ENCODE measurements around the gene TWSG1. TPM values are rescaled to one million over a fixed set of nuclear protein-coding genes. Genes with fewer than 3 reads are reported as not detected.

TWSG1 gene
- total RNA-seq, 1 donor from 2014 or later: 38.6 TPM

GRCh38 chr18:9437672-9438071, 103.1 kb downstream of the TWSG1 start:
- Mint-ChIP-seq H3K36me3 (peaks cover 6% of the 10 kb centered on the region), H3K9me3 (no peaks in the 10 kb centered on the region), H3K4me3 (no peak overlapping the region), H3K4me1 (ENCODE audit: unreplicated experiment) (peaks cover 25% of the 10 kb centered on the region), H3K27me3 (no peaks in the 10 kb centered on the region), H3K27ac (no peak overlapping the region)
- TF ChIP-seq CTCF (conservative IDR thresholded peaks at IDR 0.05): no peak
- no peak for DNase-seq (ENCODE audit: extremely low spot score, unreplicated experiment)

- no peaks in the 10 kb centered on the region for H3K27me3 Mint-ChIP-seq
- no peaks in the 10 kb centered on the region for H3K9me3 Mint-ChIP-seq
- DNase-seq (ENCODE audit: extremely low spot score, unreplicated experiment): no peak
- no peak overlapping the region for H3K4me3 Mint-ChIP-seq
- H3K4me1 Mint-ChIP-seq (ENCODE audit: unreplicated experiment): peaks cover 12% of the 10 kb centered on the region
- H3K36me3 Mint-ChIP-seq: no peaks in the 10 kb centered on the region
- no peak overlapping the region for H3K27ac Mint-ChIP-seq
- TF ChIP-seq CTCF (conservative IDR thresholded peaks at IDR 0.05): no peak
Observed at GRCh38 chr18:9441061-9441460, 106.5 kb downstream of the TWSG1 start.

- no peak for DNase-seq (ENCODE audit: extremely low spot score, unreplicated experiment)
- no peaks in the 10 kb centered on the region for H3K27me3 Mint-ChIP-seq
- no peak overlapping the region for H3K4me3 Mint-ChIP-seq
- TF ChIP-seq CTCF (conservative IDR thresholded peaks at IDR 0.05): no peak
- peaks cover 9% of the 10 kb centered on the region for H3K9me3 Mint-ChIP-seq
- no peaks in the 10 kb centered on the region for H3K36me3 Mint-ChIP-seq
- H3K27ac Mint-ChIP-seq: no peak overlapping the region
- H3K4me1 Mint-ChIP-seq (ENCODE audit: unreplicated experiment): no peaks in the 10 kb centered on the region
Observed at GRCh38 chr18:9444549-9444948, 110.0 kb downstream of the TWSG1 start.

GRCh38 chr18:9446839-9447238, 112.3 kb downstream of the TWSG1 start:
- H3K4me3 Mint-ChIP-seq: no peak overlapping the region
- no peaks in the 10 kb centered on the region for H3K27me3 Mint-ChIP-seq
- H3K9me3 Mint-ChIP-seq: peaks cover 9% of the 10 kb centered on the region
- DNase-seq (ENCODE audit: extremely low spot score, unreplicated experiment): no peak
- no peaks in the 10 kb centered on the region for H3K4me1 Mint-ChIP-seq (ENCODE audit: unreplicated experiment)
- no peaks in the 10 kb centered on the region for H3K36me3 Mint-ChIP-seq
- TF ChIP-seq CTCF (conservative IDR thresholded peaks at IDR 0.05): no peak
- no peak overlapping the region for H3K27ac Mint-ChIP-seq

GRCh38 chr18:9447334-9447733, 112.8 kb downstream of the TWSG1 start:
- no peaks in the 10 kb centered on the region for H3K27me3 Mint-ChIP-seq
- H3K9me3 Mint-ChIP-seq: peaks cover 9% of the 10 kb centered on the region
- DNase-seq (ENCODE audit: extremely low spot score, unreplicated experiment): no peak
- no peak overlapping the region for H3K4me3 Mint-ChIP-seq
- no peak overlapping the region for H3K27ac Mint-ChIP-seq
- TF ChIP-seq CTCF (conservative IDR thresholded peaks at IDR 0.05): no peak
- H3K36me3 Mint-ChIP-seq: no peaks in the 10 kb centered on the region
- no peaks in the 10 kb centered on the region for H3K4me1 Mint-ChIP-seq (ENCODE audit: unreplicated experiment)
